GM04504 (cell line): ENCODE results near the gene TTC16.
"Not testable (repeated sequence)": the region's sequence is repeated elsewhere in the genome, so short reads cannot be mapped to it uniquely, and the experiment has no call there.

Source experiments
- DNase-seq: peaks from one replicate; pipeline ENCODE4 v3.0.0-alpha.2; 2012; ENCODE audit warnings: low read depth

Gene TTC16

GRCh38 chr9:127768698-127769097 lies 52.8 kb downstream of the TTC16 start:
- DNase-seq: no peak

DNA sequence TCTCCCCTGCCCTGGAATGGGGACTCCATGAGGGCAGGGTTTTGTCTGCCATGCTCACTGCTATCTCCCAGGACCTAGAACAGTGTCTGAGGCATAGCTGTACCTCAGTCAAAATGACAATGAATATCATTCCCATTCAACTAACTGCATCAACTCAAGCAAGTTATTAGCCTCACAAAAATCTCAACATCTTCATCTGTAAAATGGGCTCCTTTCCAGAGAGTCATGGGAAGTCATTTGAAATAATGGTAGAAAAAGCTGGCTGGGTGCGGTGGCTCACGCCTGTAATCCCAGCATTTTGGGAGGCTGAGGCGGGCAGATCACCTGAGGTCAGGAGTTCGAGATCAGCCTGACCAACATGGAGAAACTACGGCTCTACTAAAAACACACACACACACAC lies 53.2 kb downstream of the TTC16 start:
- no peak for DNase-seq

- DNase-seq: no peak
Measured at GRCh38 chr9:127769929-127770582, 54.2 kb downstream of the TTC16 start.

GRCh38 chr9:127770583-127770904 lies 54.7 kb downstream of the TTC16 start:
- no peak for DNase-seq

DNA sequence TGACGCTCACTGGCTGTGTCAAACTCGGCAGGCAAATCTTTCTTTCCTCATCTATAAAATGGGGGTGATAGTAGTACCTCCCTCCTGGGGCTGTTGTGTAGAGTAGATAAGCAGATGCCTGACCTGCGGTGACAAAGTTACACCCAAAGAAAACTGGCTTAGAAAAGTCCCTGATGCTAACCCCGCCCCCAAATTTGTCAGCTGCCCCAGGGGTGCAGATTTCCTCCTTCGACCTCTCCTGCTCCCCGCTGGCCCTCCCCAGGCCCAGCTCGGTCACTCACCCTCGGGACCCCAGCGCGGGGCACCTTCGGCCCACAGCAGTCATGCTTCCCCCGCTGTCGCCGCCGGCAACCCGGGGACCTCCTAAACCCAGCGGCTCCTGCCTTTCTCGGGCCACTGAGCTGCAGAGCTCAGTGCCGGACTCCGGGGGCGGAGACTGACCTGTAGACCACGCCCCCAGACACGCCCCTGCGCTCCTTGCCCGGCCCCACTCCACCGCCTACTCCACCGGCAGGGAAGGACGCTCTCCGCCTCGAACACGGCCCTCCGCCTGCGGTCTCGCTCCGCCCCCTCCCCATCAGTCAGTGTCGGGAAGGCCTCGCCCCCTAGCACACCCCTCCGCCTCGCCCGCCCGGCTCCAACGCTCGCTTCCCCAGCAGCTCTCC lies 55.2 kb downstream of the TTC16 start:
- DNase-seq: peak; percentile 91

DNA sequence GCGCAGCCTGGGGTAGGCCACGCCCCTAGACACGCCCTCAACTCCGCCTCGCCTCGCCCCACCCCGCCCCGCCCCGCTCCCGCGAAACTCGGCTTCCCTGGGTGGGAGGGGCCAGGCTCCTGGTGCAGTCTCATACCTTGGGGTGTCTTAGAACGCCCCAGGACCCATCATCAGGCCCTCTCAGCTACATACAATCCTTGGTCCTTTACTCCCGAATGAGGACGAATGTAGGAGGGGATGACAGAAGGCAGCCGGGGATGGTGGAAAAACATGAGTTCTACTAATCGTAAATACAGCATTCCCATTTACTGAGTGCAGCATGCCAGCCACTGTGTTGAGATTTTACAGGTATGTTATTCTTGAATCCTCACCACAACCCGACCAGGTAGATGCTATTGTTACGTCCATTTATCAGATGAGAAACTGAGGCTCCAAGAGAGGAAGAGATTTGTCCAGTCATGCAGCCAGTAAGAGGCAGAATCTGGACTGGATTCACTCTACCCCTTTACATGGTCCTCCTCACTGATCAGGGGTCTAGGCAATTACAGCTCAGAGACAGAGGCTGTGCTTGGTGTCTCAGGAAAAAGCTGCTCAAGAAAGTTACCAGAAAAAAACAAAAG lies 55.8 kb downstream of the TTC16 start:
- no peak for DNase-seq

GRCh38 chr9:127772603-127773002 lies 56.7 kb downstream of the TTC16 start:
- no peak for DNase-seq

DNA sequence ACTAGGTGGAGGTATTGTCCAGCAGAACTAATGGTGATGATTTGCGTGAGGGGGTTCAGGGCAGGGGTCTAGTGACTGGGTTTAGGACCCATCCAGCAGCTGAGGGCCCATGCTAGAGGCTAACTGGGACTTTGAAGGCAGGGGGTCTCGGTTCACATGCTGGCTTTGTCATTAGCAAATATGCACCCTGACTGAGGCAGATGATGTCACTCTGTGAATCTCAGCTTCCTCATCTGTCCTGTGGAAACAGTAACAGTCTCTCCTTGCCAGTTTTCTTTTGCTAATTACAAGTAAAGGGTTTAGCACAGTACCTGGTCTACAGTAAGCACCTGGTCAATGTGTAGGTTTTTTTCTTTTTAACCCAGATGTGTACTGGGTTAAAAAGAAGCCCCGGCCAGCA lies 57.4 kb downstream of the TTC16 start:
- DNase-seq: no peak

GRCh38 chr9:127773981-127774380 lies 58.1 kb downstream of the TTC16 start:
- DNase-seq: no peak

GRCh38 chr9:127776195-127776923 lies 60.5 kb downstream of the TTC16 start:
- no peak for DNase-seq

DNA sequence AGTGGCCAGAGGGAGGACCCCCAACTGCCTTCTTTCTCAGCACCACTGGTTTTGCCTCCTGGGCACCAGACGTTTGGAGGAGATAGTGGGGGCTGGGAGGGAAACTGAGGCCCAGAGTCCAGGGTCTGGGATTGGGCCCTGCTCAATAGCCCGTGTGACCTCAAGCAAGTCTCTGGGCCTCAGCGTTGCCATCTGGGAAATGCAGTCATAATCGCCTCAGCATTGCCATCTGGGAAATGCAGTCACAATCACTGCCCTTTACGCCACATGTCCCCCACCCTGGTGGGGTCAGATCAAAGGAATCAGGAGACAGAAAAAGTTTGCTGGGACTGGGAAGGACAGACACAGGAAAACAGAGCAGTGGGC lies 61.0 kb downstream of the TTC16 start:
- DNase-seq: no peak

GRCh38 chr9:127777368-127777980 lies 61.6 kb downstream of the TTC16 start:
- DNase-seq: no peak

GRCh38 chr9:127778280-127779135 lies 62.6 kb downstream of the TTC16 start, which contains the start of gene SH2D3C:
Gene SH2D3C, minus strand, starts transcription at chr9:127778666. Its CDS starts 39 bp downstream, at chr9:127778627.
- no peak for DNase-seq

GRCh38 chr9:127779136-127779981 lies 63.5 kb downstream of the TTC16 start:
- DNase-seq: no peak

- DNase-seq: no peak
Measured at GRCh38 chr9:127780126-127780885, 64.4 kb downstream of the TTC16 start.

DNA sequence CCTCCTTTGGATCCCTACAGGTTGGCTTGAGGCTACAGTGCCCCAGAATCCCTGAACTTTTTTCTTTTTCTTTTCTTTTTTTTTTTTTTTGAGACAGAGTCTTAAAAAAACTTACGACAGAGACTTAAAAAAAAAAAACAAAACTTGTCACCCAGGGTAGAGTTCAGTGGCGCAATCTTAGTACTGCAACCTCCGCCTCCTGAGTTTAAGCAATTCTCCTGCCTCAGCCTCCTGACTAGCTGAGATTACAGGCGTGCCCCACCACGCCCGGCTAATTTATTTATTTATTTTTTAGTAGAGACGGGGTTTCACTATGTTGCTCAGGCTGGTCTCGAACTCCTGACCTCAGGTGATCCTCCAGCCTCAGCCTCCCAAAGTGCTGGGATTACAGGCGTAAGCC lies 65.0 kb downstream of the TTC16 start:
- DNase-seq: not testable (repeated sequence)
